Breast epithelium (tissue), 4 donors: ENCODE data around the gene TIFAB. TPM values are rescaled to one million over a fixed set of nuclear protein-coding genes. Genes with fewer than 3 reads are reported as not detected.
A peak's percentile ranks its signal among the peaks of the same experiment; 100 is the strongest.

Experiments
- DNase-seq, 2 donors: peaks; one replicate each; pipeline ENCODE4 v3.0.0-alpha.2; 2019; ENCODE audit warnings: low spot score in 2 of 2
- H3K27ac ChIP-seq, 2 donors: fragments of 200-600 bp; sonication (generic) in 1 of 2; one replicate each; pipeline ENCODE4 v1.5.1; 2016 to 2019; ENCODE audit warnings: mild to moderate bottlenecking in 1 of 2
- H3K27me3 ChIP-seq, 2 donors: fragments of 200-600 bp; sonication (generic) in 1 of 2; one replicate each; pipeline versions ENCODE4 v1.5.1 to v1.6.0; 2017 to 2019; ENCODE audit warnings: control low read depth in 1 of 2, mild to moderate bottlenecking in 1 of 2
- H3K36me3 ChIP-seq: fragments of 200-600 bp; one replicate; pipeline ENCODE4 v1.5.1; 2019
- H3K4me1 ChIP-seq, 2 donors: fragments of 200-600 bp; sonication (generic); one replicate each; pipeline ENCODE4 v1.5.1; 2016 to 2019; ENCODE audit warnings: control low read depth in 1 of 2
- H3K4me3 ChIP-seq, 3 donors: fragments of 200-600 bp; sonication (generic); 1 replicate in 2 of 3; 2 replicates in 1 of 3; pipeline ENCODE4 v1.5.1; 2016 to 2019; ENCODE audit warnings: mild to moderate bottlenecking in 3 of 3, moderate library complexity in 2 of 3
- H3K9me3 ChIP-seq, 2 donors: fragments of 200-600 bp; sonication (generic) in 1 of 2; one replicate each; pipeline ENCODE4 v1.5.1; 2016 to 2019; ENCODE audit warnings: control low read depth in 1 of 2
- POLR2A ChIP-seq: fragments of 450-650 bp; IDR thresholded peaks from one replicate; pipeline ENCODE4 v1.6.1; 2016; ENCODE audit warnings: antibody characterized with exemption, mild to moderate bottlenecking, moderate library complexity
- POLR2AphosphoS5 ChIP-seq, 3 donors: sonication (generic); formaldehyde crosslinking; IDR thresholded peaks; one replicate each; pipeline ENCODE4 v1.6.1; 2017; ENCODE audit warnings: antibody characterized with exemption in 3 of 3
- intact Hi-C: fragments of 100-400 bp; cut with DNase I; formaldehyde crosslinking; loops from one replicate; pipeline ENCODE4 v1.15.1; 2023; ENCODE audit warnings: low total_unique reads
- total RNA-seq, 3 donors: library from RNA; depleted of rRNA; stranded (reverse); fragments of >200 nt; gene quantifications; one replicate each; pipeline ENCODE4 v1.1.0, GENCODE V29; 2016
- TF ChIP-seq, protein P1 (sequence below), 3 donors: fragments of 450-650 bp; IDR thresholded peaks; one replicate each; pipeline ENCODE4 v1.5.1; 2016 to 2017; ENCODE audit warnings: antibody characterized with exemption in 3 of 3, mild to moderate bottlenecking in 3 of 3, moderate library complexity in 3 of 3

TIFAB gene
- total RNA-seq, 3 donors from 2014 or later, result not detected

DNA sequence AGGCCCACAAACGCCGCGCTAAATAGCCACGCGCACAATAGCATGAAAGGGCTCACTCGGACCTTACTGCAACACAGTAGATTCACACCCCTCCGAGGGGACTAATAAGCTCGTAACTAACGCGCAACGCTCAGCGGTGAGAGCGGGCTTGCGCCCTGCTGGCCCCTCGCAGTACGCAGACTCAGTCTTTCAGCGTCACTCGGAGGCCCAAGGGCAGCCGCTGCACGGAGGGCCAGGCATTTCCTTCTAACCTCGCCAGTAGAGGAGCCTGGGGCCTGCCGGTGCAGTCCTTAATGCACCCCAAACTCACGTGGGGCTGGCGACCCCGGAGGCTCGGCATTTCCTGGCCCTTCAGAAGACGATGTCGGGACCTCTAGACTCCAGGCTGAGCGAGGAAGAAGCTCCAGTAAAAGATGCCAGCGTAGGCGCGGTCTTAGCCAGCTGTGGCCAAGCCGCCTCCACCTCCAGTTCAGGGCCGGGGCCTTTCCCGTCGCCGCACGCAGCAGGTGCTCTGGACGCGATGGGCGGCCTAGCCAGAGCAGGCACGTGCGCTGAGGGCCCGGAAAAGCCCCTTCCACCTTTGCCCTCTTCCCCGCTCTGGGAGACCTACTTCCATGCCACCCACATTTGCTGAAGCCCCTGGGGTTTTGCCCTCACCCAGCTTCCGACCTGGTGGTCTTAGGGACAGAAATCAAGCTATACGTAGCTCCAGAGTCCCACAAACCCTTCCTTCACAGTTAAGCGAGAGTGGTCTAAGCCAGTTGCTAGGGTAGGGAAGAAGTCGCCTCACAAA is 38.3 kb upstream of the TIFAB start:
- Histone ChIP-seq H3K9me3 (no peaks in the 10 kb centered on the region), H3K4me1 (no peaks in the 10 kb centered on the region), H3K27me3 (peaks cover 0 to 13% of the 10 kb centered on the region in 2 donors), H3K36me3 (no peaks in the 10 kb centered on the region), H3K27ac (no peak overlapping the region), H3K4me3 (peak overlapping the region in 2 of 3 donors; percentile 7 to 61)
- no peak for DNase-seq
- intact Hi-C loops, result no loop called here
- TF ChIP-seq POLR2AphosphoS5 (IDR thresholded peaks at IDR 0.05), result no peak
- no peak for TF ChIP-seq POLR2A
- TF ChIP-seq, protein P1, sequence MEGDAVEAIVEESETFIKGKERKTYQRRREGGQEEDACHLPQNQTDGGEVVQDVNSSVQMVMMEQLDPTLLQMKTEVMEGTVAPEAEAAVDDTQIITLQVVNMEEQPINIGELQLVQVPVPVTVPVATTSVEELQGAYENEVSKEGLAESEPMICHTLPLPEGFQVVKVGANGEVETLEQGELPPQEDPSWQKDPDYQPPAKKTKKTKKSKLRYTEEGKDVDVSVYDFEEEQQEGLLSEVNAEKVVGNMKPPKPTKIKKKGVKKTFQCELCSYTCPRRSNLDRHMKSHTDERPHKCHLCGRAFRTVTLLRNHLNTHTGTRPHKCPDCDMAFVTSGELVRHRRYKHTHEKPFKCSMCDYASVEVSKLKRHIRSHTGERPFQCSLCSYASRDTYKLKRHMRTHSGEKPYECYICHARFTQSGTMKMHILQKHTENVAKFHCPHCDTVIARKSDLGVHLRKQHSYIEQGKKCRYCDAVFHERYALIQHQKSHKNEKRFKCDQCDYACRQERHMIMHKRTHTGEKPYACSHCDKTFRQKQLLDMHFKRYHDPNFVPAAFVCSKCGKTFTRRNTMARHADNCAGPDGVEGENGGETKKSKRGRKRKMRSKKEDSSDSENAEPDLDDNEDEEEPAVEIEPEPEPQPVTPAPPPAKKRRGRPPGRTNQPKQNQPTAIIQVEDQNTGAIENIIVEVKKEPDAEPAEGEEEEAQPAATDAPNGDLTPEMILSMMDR (IDR thresholded peaks at IDR 0.05), result no peak

DNA sequence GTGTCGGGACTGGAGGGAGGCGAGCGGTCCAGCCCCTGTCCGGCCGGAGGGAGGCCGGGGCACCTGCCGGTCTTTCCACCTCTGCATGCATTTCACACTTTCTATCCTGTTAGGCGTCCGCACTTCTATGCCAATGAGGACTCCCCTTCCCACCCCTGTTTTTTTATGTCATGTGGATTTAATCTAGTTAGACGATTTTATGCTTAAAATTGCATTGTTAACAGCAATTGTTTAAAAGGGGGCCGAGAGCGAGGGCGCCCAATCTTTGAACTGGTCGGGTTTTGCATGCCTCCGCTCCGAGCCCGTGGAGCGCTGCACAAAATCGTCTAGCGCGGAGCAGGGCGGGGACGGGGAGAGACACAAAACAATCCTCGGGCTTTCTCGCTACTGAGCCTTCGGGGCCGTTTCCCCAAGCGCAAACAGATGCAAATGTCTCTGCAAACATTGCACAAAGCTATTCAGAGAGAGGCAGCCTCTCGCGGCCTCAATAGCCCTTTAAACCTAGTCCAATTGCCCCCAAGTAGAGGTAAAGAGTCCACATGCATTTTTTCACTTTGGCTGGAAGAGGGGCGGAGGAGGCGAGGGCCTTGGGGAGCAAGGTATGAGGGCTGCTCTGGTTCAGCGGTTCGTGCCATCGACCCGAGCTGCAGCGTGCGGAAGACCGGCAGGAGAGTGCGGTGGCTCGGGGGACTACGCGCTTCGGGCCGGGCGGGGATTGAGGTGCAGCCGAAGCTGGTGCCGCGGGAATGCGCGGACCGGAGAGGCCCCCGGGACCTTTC is 37.5 kb upstream of the TIFAB start:
- H3K4me3 ChIP-seq, result peak overlapping the region; percentile 37 to 61 (median 42)
- H3K27me3 ChIP-seq, result peaks cover 0 to 13% of the 10 kb centered on the region in 2 donors
- H3K9me3 ChIP-seq, result no peaks in the 10 kb centered on the region
- H3K27ac ChIP-seq, result no peak overlapping the region
- intact Hi-C loops, result no loop called here
- DNase-seq, result no peak
- no peaks in the 10 kb centered on the region for H3K4me1 ChIP-seq
- TF ChIP-seq POLR2AphosphoS5 (IDR thresholded peaks at IDR 0.05) (no peak), POLR2A (no peak)
- TF ChIP-seq, protein P1 (IDR thresholded peaks at IDR 0.05), result no peak
- H3K36me3 ChIP-seq, result no peaks in the 10 kb centered on the region

DNA sequence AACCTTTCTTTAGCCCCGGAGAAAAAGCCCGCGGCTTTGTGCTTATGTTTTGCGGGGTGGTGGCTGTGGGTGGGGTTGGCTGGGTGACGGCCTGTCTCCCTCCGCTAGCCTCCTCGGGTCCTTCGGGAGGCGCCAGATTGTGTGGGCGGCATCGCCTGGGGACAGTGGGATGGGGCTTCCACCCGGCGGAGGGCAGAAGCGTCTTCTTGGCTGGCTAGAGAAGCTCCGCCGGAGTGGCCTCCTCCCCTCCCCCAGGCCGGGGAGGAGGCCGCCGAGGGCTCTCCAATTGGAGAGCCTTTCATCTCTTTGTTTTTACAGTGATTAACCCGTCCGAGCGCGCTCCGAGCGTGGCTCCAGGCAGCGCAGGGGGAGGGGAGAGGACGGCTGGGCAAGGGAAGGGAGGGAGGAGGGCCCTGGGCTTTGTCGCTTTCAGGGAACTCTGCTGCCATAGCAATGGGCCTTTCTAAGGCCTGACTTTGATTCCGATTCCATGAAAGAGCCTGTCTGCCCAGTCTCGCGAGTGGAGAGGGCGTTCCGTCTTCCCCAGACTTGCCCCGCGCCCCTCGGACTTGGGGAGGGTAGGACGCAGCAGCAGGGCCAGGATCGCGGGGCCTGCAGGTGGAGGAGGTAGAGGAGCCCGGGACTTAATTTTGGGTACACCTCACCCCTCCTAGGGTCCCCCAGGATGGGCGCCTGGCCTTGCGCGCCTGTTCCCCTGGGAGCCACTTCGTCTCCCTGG is 36.7 kb upstream of the TIFAB start:
- Histone ChIP-seq H3K4me3 (peak overlapping the region; percentile 37 to 61 (median 42)), H3K36me3 (no peaks in the 10 kb centered on the region), H3K9me3 (no peaks in the 10 kb centered on the region), H3K27me3 (peaks cover 0 to 13% of the 10 kb centered on the region in 2 donors), H3K27ac (no peak overlapping the region), H3K4me1 (no peaks in the 10 kb centered on the region)
- TF ChIP-seq, protein P1 (IDR thresholded peaks at IDR 0.05), result no peak
- TF ChIP-seq POLR2AphosphoS5 (IDR thresholded peaks at IDR 0.05) (no peak), POLR2A (no peak)
- DNase-seq, result no peak
- intact Hi-C loops, result no loop called here

DNA sequence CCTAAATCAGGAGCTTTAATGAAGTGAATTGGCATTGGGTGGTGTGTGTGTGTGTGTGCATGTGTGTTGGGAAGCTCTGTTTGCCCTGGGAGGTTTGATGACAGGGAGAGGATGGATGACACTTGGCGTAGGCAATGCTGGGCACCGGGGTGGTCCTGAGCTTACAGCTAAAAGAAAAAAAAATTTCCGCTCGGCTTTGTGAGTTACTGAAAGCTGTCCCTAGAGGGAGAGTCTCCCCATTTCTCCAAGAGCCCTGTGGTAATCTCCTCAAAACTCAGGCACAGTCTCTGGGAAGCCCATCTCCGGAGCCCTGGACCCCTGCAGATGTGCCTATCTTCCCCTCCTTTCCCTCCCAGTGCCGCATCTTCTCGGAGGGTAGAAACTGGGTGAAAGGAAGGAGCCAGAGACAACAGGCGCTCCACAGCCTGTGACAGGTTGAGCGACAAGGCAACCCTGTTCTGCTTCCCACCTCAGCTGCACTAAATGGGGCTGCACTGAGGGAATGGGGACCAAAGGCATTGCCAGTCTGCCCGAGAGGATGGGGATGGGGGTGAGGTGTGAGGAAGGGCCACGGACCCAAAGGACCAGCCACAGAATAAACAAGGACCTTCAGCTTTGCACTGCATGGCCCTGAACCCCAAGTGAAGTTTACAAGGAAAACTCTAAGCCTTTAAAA is 35.8 kb upstream of the TIFAB start:
- DNase-seq, result no peak
- intact Hi-C loops, result no loop called here
- no peak overlapping the region for H3K27ac ChIP-seq
- no peak overlapping the region for H3K4me3 ChIP-seq
- peaks cover 0 to 13% of the 10 kb centered on the region in 2 donors for H3K27me3 ChIP-seq
- no peaks in the 10 kb centered on the region for H3K9me3 ChIP-seq
- H3K36me3 ChIP-seq, result no peaks in the 10 kb centered on the region
- H3K4me1 ChIP-seq, result no peaks in the 10 kb centered on the region
- TF ChIP-seq POLR2A (no peak), POLR2AphosphoS5 (IDR thresholded peaks at IDR 0.05) (no peak)
- TF ChIP-seq, protein P1 (IDR thresholded peaks at IDR 0.05), result no peak
